ENCODE measurements around the gene CSMD2.

GRCh38 chr1:33828654-33829053 lies 336.4 kb downstream of the CSMD2 start:
- TF ChIP-seq CTCF (conservative IDR thresholded peaks at IDR 0.05 in 1 of 2, IDR thresholded peaks at IDR 0.05 in 1 of 2; ENCODE audit: low read depth in 1 of 2, low read length in 2 of 2): no peak
- no peak for TF ChIP-seq EZH2 (IDR thresholded peaks at IDR 0.05; ENCODE audit: low read length, missing control alignments)
